GM21528 (cell line): ENCODE measurements around the gene DUSP1.

ENCODE experiments used
- ATAC-seq: cut with Tn5 transposase; IDR thresholded peaks from one replicate; pipeline ENCODE4 v1.9.1; 2021; ENCODE audit warnings: mild to moderate bottlenecking, moderate library complexity; ENCODE audit not compliant: unreplicated experiment, low FRiP score

DUSP1 gene

GRCh38 chr5:172765766-172766286 is 5.2 kb downstream of the DUSP1 start:
- ATAC-seq = no peak

- peak; percentile 83 for ATAC-seq
Measured at GRCh38 chr5:172764861-172765765, 5.9 kb downstream of the DUSP1 start.

GRCh38 chr5:172763120-172763464 is 7.9 kb downstream of the DUSP1 start:
- ATAC-seq = no peak

DNA sequence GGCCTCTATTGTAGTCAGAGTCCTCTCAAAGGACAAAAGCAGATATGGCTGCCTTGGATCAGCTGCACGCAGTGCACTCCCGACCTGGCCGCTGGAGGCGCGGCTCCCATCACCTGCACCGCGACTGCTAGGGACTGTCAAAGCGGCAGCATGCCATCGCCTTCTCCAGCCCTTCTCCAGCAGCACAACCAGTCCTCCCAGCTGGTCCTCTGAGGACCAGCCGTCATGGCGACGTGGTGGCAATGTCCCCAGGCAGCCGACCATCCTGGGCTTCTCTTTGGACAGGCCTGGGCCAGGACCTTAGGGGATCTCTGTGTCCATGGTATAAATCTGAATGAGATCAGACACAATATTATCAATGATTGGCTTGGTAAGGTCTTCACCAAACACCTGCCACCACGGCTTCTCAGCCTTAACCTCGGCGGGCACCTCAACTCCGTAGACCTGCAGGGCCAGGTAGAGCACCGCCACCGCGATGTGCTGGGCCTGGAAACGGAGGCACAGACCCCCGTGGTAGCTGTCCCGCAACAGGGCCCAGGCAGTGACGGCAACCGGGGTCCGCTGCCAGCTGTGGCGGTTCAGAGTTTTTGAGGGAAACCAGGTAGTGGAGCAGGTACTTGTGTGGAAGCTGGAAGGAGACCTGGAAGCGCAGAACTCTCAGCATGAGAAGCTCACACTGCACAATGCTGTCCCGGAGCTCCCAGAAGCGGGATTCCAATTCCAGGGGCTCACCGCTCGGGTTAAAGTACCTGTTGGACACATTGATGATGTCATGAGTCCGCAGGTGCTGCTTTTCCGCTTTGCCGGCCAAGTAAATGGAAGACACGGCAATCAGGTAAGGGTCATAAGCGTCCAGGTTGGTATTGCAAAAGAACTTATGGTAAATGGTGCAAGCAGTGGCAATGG is 8.5 kb downstream of the DUSP1 start:
- ATAC-seq = no peak

- ATAC-seq = no peak
Measured at GRCh38 chr5:172760959-172761358, 10.0 kb downstream of the DUSP1 start.

- ATAC-seq = no peak
Measured at GRCh38 chr5:172760136-172760535, 10.9 kb downstream of the DUSP1 start.

DNA sequence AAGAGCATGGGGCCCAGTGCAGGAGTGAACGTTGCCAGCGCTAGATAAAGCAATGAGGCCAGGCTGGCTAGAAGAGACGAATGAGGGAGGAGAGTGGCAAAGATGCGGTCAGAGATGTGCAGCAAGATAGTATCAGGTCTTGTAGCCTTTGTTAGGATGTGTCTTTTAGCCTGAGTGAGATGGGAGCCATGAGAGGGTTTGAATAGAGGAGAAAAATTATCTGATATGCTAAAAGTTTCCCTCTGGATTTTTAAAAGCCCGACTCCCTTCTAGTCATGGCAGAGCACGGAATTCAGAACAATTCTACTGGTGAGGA is 12.2 kb downstream of the DUSP1 start:
- ATAC-seq = no peak

GRCh38 chr5:172758077-172758833 is 12.7 kb downstream of the DUSP1 start:
- ATAC-seq = no peak

GRCh38 chr5:172757394-172758010 is 13.5 kb downstream of the DUSP1 start:
- ATAC-seq = no peak

GRCh38 chr5:172756764-172757393 is 14.1 kb downstream of the DUSP1 start:
- no peak for ATAC-seq

DNA sequence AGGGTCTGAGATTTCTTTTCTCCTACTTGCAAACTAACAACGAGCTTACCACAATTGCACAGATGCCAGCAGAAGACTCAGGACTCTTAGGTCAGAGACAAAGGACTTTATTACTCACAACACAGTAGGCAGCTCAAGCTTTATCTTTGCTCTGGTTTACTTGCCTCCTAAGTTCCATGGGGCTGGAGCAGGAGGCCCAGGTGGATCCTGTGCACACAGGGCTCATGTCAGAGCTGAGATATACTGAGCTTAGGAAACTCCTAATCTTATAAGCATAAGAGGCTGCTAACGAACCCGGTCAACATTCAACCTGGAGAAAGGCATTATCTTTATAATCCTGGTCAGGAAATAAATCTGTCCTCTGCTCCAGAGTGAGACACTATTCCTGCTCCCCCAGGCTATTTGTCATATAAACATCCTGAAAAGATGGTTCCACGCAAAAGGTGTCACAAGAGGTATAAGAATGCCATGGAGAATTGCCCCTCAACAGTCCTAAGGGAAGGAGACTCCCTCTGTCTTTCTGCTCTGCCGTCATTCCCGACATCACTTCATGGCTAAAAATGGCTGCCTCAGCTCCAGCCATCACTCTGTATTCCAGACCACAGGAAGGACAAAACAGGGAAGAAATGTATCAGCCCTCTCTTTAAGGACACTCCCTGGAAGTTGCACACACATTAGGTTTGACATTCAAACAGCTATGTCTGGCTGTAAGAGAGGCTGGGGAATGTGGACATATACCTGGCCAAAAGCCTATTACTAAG is 16.2 kb downstream of the DUSP1 start:
- no peak for ATAC-seq

- ATAC-seq = no peak
Measured at GRCh38 chr5:172753101-172753500, 17.9 kb downstream of the DUSP1 start.

GRCh38 chr5:172751761-172752510 is 19.1 kb downstream of the DUSP1 start:
- ATAC-seq = no peak

- no peak for ATAC-seq
Measured at GRCh38 chr5:172749881-172750633, 20.9 kb downstream of the DUSP1 start.

GRCh38 chr5:172749076-172749475 is 21.9 kb downstream of the DUSP1 start:
- ATAC-seq = no peak

GRCh38 chr5:172748341-172748843 is 22.6 kb downstream of the DUSP1 start:
- ATAC-seq = no peak

GRCh38 chr5:172747471-172747870 is 23.5 kb downstream of the DUSP1 start:
- no peak for ATAC-seq
